ENCODE results near the gene SEC61A1.

SEC61A1 gene

GRCh38 chr3:128051837-128052594, at the start of gene SEC61A1:
TSS of gene SEC61A1 (plus strand) at chr3:128052437. CDS start at chr3:128052553, 116 bp downstream.
- peak; percentile 92 for DNase-seq

GRCh38 chr3:128004661-128005060, 47.6 kb upstream of the SEC61A1 start:
- no peak for DNase-seq

- DNase-seq = peak; percentile 9
Measured at GRCh38 chr3:128006061-128007032, 45.9 kb upstream of the SEC61A1 start.

GRCh38 chr3:128007033-128007424, 45.2 kb upstream of the SEC61A1 start:
- DNase-seq = no peak

GRCh38 chr3:128009952-128010846, 42.0 kb upstream of the SEC61A1 start:
- no peak for DNase-seq

- no peak for DNase-seq
Measured at GRCh38 chr3:128011140-128011539, 41.1 kb upstream of the SEC61A1 start.

- no peak for DNase-seq
Measured at GRCh38 chr3:128012050-128012449, 40.2 kb upstream of the SEC61A1 start.

GRCh38 chr3:128014548-128014947, 37.7 kb upstream of the SEC61A1 start:
- no peak for DNase-seq

GRCh38 chr3:128016502-128016901, 35.7 kb upstream of the SEC61A1 start:
- no peak for DNase-seq

GRCh38 chr3:128021768-128022372, 30.4 kb upstream of the SEC61A1 start:
- DNase-seq = no peak

- no peak for DNase-seq
Measured at GRCh38 chr3:128033102-128033501, 19.1 kb upstream of the SEC61A1 start.

GRCh38 chr3:128036119-128036518, 16.1 kb upstream of the SEC61A1 start:
- DNase-seq = no peak

- no peak for DNase-seq
Measured at GRCh38 chr3:128040041-128040440, 12.2 kb upstream of the SEC61A1 start.

- DNase-seq = no peak
Measured at GRCh38 chr3:128040660-128041059, 11.6 kb upstream of the SEC61A1 start.

- DNase-seq = no peak
Measured at GRCh38 chr3:128041344-128041743, 10.9 kb upstream of the SEC61A1 start.

GRCh38 chr3:128050597-128050996, 1.6 kb upstream of the SEC61A1 start:
- DNase-seq = no peak

- no peak for DNase-seq
Measured at GRCh38 chr3:128051459-128051836, 789 bp upstream of the SEC61A1 start.

GRCh38 chr3:128052595-128053351, 536 bp downstream of the SEC61A1 start:
- DNase-seq = no peak

- no peak for DNase-seq
Measured at GRCh38 chr3:128053614-128054013, 1.4 kb downstream of the SEC61A1 start.

- no peak for DNase-seq
Measured at GRCh38 chr3:128054367-128054766, 2.1 kb downstream of the SEC61A1 start.

- DNase-seq = no peak
Measured at GRCh38 chr3:128056258-128056657, 4.0 kb downstream of the SEC61A1 start.
